Fibroblast of pulmonary artery (primary cell): ENCODE results near the gene FKBP9.

ENCODE experiments used
- DNase-seq: peaks from one replicate; pipeline ENCODE4 v3.0.0-alpha.2; 2010; ENCODE audit warnings: low read depth
- H3K4me3 ChIP-seq: replicated peaks from 2 replicates; pipeline ENCODE4 v1.5.1; 2011; ENCODE audit warnings: low read depth, mild to moderate bottlenecking, control low read depth, low read length, moderate library complexity
- TF ChIP-seq, protein P1 (sequence below): IDR thresholded peaks from 2 replicates; pipeline ENCODE4 v1.5.1; 2011; ENCODE audit warnings: mild to moderate bottlenecking, control low read depth, low read length, inconsistent platforms; ENCODE audit errors: missing control alignments

The FKBP9 gene

GRCh38 chr7:33054261-33054964, 97.2 kb downstream of the FKBP9 start:
- H3K4me3 ChIP-seq = no peak overlapping the region
- peak; percentile 30 for DNase-seq
- TF ChIP-seq, protein P1, sequence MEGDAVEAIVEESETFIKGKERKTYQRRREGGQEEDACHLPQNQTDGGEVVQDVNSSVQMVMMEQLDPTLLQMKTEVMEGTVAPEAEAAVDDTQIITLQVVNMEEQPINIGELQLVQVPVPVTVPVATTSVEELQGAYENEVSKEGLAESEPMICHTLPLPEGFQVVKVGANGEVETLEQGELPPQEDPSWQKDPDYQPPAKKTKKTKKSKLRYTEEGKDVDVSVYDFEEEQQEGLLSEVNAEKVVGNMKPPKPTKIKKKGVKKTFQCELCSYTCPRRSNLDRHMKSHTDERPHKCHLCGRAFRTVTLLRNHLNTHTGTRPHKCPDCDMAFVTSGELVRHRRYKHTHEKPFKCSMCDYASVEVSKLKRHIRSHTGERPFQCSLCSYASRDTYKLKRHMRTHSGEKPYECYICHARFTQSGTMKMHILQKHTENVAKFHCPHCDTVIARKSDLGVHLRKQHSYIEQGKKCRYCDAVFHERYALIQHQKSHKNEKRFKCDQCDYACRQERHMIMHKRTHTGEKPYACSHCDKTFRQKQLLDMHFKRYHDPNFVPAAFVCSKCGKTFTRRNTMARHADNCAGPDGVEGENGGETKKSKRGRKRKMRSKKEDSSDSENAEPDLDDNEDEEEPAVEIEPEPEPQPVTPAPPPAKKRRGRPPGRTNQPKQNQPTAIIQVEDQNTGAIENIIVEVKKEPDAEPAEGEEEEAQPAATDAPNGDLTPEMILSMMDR = no peak

- TF ChIP-seq, protein P1 = no peak
- DNase-seq = no peak
- H3K4me3 ChIP-seq = no peak overlapping the region
These were observed 97.9 kb downstream of the FKBP9 start for GRCh38 chr7:33055158-33055557.
